ENCODE data around the gene FBH1. TPM values are rescaled to one million over a fixed set of nuclear protein-coding genes. Genes with fewer than 3 reads are reported as not detected.

Gene FBH1
- total and polyA plus RNA-seq, 4 donors = 39.4 to 93.2 (median 63.8) TPM

DNA sequence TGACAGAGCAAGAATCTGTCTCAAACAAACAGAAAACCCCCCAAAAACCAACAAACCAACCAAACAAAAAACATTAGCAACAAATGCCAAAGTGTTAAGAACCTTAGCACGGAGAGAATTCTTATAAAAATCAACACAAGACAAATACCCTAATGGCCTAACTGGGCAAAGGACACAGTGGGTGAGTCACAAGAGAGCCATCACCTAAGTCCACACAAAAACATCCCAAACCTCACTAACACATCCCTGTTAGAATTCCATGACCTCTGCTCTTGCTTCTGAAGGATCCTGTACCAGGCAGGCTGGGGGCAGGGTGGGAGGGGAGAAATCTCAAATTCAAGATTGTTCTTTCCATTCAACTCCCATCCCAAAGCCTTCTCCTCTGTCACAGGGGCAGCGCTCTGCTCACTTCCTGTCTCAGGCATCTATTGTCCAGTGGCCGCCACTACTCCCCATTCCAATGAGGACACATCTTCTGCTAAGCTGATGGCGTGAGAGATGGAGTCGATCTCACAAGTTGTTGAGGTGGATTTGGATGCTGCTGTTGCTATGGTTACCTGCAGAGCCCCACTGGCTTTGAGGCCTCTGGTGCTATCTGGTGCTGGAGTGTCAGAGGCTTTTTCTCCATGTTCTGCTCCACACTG, 78.1 kb downstream of the FBH1 start:
- no peak for DNase-seq
- H3K9me3 ChIP-seq (ENCODE audit: control insufficient read depth in 4 of 4, insufficient read depth in 3 of 4, low read length in 3 of 4) = no peaks in the 10 kb centered on the region
- no peak for TF ChIP-seq CTCF (IDR thresholded peaks at IDR 0.05; ENCODE audit: control extremely low read depth, extremely low read depth)
- no peak overlapping the region for H3K4me3 ChIP-seq
- ATAC-seq (ENCODE audit: insufficient read depth, low FRiP score) = no peak
- H3K9ac ChIP-seq (ENCODE audit: insufficient read depth in 1 of 2, low read length in 2 of 2) = no peak overlapping the region
- H3K27me3 ChIP-seq (ENCODE audit: control insufficient read depth in 3 of 3, insufficient read depth in 3 of 3, low read length in 2 of 3) = no peaks in the 10 kb centered on the region
- 84 to 94% methylated on average over 5 of the region's 5 CpGs for WGBS, 2 donors
- H3K4me1 ChIP-seq (ENCODE audit: control insufficient read depth in 5 of 5, insufficient read depth in 5 of 5, low read length in 5 of 5) = peaks cover 0 to 15% (median 0%) of the 10 kb centered on the region in 5 donors
- no peak overlapping the region for H3K27ac ChIP-seq (ENCODE audit: low read depth in 1 of 2, low read length in 1 of 2)
- peaks cover 0 to 24% (median 0%) of the 10 kb centered on the region in 4 donors for H3K36me3 ChIP-seq (ENCODE audit: control insufficient read depth in 4 of 4, insufficient read depth in 4 of 4, low read length in 4 of 4)

- Histone ChIP-seq H3K4me3 (no peak overlapping the region), H3K9ac (ENCODE audit: insufficient read depth in 1 of 2, low read length in 2 of 2) (no peak overlapping the region), H3K27me3 (ENCODE audit: control insufficient read depth in 3 of 3, insufficient read depth in 3 of 3, low read length in 2 of 3) (no peaks in the 10 kb centered on the region), H3K27ac (ENCODE audit: low read depth in 1 of 2, low read length in 1 of 2) (peak overlapping the region in 1 of 2 donors; percentile 37), H3K9me3 (ENCODE audit: control insufficient read depth in 4 of 4, insufficient read depth in 3 of 4, low read length in 3 of 4) (no peaks in the 10 kb centered on the region), H3K4me1 (ENCODE audit: control insufficient read depth in 5 of 5, insufficient read depth in 5 of 5, low read length in 5 of 5) (peaks cover 0 to 15% (median 0%) of the 10 kb centered on the region in 5 donors), H3K36me3 (ENCODE audit: control insufficient read depth in 4 of 4, insufficient read depth in 4 of 4, low read length in 4 of 4) (peaks cover 0 to 19% (median 0%) of the 10 kb centered on the region in 4 donors)
- 92 to 94% methylated on average over 9 of the region's 9 CpGs for WGBS, 2 donors
- no peak for DNase-seq
- no peak for ATAC-seq (ENCODE audit: insufficient read depth, low FRiP score)
- TF ChIP-seq CTCF (IDR thresholded peaks at IDR 0.05; ENCODE audit: control extremely low read depth, extremely low read depth) = no peak
Observed at GRCh38 chr10:5968681-5969453, 78.8 kb downstream of the FBH1 start.

DNA sequence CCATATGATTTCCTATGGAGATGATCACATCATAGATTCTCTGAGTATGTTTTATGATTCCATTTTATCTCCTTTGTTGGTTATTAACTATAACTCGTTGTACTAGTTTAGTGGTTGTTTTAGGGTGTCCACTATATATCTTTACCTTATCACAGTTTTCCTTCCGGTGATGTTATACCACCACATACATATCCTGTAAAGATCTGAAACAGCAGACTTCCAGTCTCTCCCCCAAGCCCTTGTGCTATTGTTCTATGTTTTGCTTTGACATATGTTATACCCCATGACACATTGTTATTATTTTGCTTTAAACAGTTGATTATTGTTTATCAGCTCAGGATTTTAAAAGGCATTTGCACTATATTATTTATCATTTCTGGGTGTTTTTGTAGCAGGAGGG, 80.0 kb downstream of the FBH1 start:
- Histone ChIP-seq H3K9ac (ENCODE audit: insufficient read depth in 1 of 2, low read length in 2 of 2) (no peak overlapping the region), H3K27ac (ENCODE audit: low read depth in 1 of 2, low read length in 1 of 2) (no peak overlapping the region), H3K4me1 (ENCODE audit: control insufficient read depth in 5 of 5, insufficient read depth in 5 of 5, low read length in 5 of 5) (peaks cover 0 to 15% (median 0%) of the 10 kb centered on the region in 5 donors), H3K9me3 (ENCODE audit: control insufficient read depth in 4 of 4, insufficient read depth in 3 of 4, low read length in 3 of 4) (no peaks in the 10 kb centered on the region), H3K27me3 (ENCODE audit: control insufficient read depth in 3 of 3, insufficient read depth in 3 of 3, low read length in 2 of 3) (peaks cover 0 to 2% (median 0%) of the 10 kb centered on the region in 3 donors), H3K36me3 (ENCODE audit: control insufficient read depth in 4 of 4, insufficient read depth in 4 of 4, low read length in 4 of 4) (peaks cover 0 to 11% (median 0%) of the 10 kb centered on the region in 4 donors), H3K4me3 (no peak overlapping the region)
- ATAC-seq (ENCODE audit: insufficient read depth, low FRiP score) (no peak), DNase-seq (no peak)
- 74 to 87% methylated on average over 2 of the region's 2 CpGs for WGBS, 2 donors
- TF ChIP-seq CTCF (IDR thresholded peaks at IDR 0.05; ENCODE audit: control extremely low read depth, extremely low read depth) = no peak

Data from lung (tissue), 12 donors.